ENCODE results near the gene MAGEB4.

The MAGEB4 gene

GRCh38 chrX:30283456-30284200 is 41.8 kb downstream of the MAGEB4 start:
- H3K27ac ChIP-seq (ENCODE audit: low read length), result no peak overlapping the region

More at GRCh38 chrX:30283456-30284200, 41.8 kb downstream of the MAGEB4 start:
- Histone ChIP-seq H3K4me3 (ENCODE audit: low read depth in 1 of 2, low read length in 2 of 2) (no peak overlapping the region), H3K4me1 (ENCODE audit: control insufficient read depth in 1 of 2, insufficient read depth in 2 of 2, low read length in 2 of 2) (no peaks in the 10 kb centered on the region), H3K36me3 (ENCODE audit: control insufficient read depth in 1 of 2, insufficient read depth in 2 of 2, low read length in 2 of 2) (no peaks in the 10 kb centered on the region), H3K27me3 (ENCODE audit: low read depth, low read length) (no peaks in the 10 kb centered on the region), H3K9me3 (ENCODE audit: control insufficient read depth in 1 of 2, low read length in 2 of 2) (no peaks in the 10 kb centered on the region)
